SH-SY5Y (cell line): Measurements from ENCODE around the gene EPB41L4B.

Experiments
- GATA2 ChIP-seq: IDR thresholded peaks from 2 replicates; pipeline ENCODE4 v1.6.1; 2011; ENCODE audit warnings: mild to moderate bottlenecking, low read depth, low read length
- GATA3 ChIP-seq: IDR thresholded peaks from 2 replicates; pipeline ENCODE4 v1.6.1; 2011; ENCODE audit warnings: low read depth, mild to moderate bottlenecking, low read length, moderate library complexity

Gene EPB41L4B

GRCh38 chr9:109255394-109255793 lies 65.5 kb downstream of the EPB41L4B start:
- TF ChIP-seq GATA3 (no peak), GATA2 (no peak)

DNA sequence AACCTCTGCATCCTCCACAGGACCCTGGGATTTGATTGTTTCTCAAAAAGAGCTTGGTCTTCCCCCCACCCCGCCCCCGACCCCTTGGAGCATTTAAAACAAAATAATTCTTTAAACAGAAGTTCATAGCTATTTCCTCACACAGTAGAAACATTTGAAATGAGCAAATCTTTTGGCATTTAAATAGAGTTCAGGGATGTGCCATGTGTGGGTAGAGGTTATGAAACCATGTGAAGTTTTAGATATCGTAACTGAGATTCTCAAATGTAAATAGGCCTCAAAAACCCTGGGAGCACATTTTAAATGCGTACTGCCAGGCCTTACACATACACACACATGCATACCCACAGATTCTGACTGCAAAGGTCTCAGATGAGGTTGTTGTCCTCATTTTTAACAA lies 66.5 kb downstream of the EPB41L4B start:
- no peak for TF ChIP-seq GATA2
- no peak for TF ChIP-seq GATA3

DNA sequence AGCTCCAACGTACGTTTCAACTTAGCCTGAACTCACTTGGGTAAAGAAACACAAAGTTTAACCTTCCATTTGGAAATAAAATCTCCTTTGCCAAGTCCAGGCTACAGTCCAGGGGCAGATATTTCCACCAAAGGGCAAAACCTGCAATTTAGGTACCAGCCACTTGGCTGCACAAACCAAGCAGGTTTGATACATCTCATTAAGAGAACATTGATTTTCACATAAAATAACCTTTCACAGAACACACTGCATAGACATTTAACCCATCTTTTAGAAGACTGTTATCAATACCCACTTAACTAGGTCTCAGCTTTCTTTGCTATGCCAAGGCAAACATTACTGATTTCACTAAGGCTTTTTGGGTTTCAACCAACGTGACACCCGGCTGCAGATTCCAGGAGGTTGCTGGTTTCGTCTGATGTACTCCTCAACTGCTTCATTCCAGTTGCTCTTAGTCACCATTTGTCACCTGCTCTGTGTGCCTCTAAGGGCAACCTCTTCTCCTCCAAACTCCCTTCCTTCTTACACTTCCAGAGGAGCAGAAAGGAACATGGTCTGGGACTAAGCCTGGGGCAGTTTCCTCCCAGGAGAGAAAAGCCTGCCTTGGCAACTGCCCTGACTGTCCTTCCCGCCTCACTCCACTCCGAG lies 67.1 kb downstream of the EPB41L4B start:
- TF ChIP-seq GATA3, result no peak
- TF ChIP-seq GATA2, result no peak

- TF ChIP-seq GATA2 (no peak), GATA3 (no peak)
Observed at GRCh38 chr9:109253241-109253636, 67.6 kb downstream of the EPB41L4B start.

GRCh38 chr9:109252291-109252690 lies 68.6 kb downstream of the EPB41L4B start:
- no peak for TF ChIP-seq GATA3
- TF ChIP-seq GATA2, result no peak

DNA sequence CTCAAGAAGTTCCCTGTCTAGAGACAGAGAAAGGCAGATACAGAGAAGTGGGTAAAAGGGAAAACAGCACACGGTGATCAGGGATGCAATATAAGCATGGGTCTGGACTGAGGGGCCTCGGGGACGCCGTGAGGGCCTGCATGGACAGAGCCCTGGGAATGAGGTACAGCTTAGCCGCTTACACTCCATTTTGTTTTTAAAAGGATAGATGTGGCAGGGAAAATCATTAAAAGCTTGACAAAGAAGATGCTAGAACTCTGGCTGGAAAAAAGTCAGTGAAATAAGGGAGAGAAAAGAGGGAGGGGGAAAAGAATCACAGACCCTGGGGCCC lies 69.1 kb downstream of the EPB41L4B start:
- TF ChIP-seq GATA3, result no peak

- no peak for TF ChIP-seq GATA3
- TF ChIP-seq GATA2, result no peak
Observed at GRCh38 chr9:109251080-109251775, 69.6 kb downstream of the EPB41L4B start.

GRCh38 chr9:109250771-109251079 lies 70.1 kb downstream of the EPB41L4B start:
- TF ChIP-seq GATA2 (no peak), GATA3 (no peak)

DNA sequence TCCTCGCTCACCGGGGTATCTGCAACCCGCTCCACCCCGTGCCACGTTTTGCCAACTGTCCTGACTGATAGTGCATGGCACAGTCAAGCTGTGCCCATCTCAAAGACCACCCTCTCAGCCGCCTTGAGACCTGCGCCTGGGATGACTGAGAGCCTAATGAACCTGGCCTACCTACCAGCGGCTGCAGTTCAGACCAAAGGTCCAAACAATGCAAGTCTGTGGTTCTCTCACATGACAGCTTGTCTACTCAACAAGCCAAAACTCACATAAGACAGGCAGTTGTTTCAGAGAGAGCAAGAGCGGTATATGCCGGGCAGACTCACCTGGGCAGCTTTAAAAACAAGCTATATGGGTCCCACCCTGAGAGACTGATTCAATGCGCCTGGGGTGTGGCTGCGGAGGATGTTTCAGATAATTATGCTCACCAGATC lies 70.5 kb downstream of the EPB41L4B start:
- no peak for TF ChIP-seq GATA3
- no peak for TF ChIP-seq GATA2

GRCh38 chr9:109249615-109250014 lies 71.2 kb downstream of the EPB41L4B start:
- no peak for TF ChIP-seq GATA2
- TF ChIP-seq GATA3, result no peak

GRCh38 chr9:109248133-109248581 lies 72.7 kb downstream of the EPB41L4B start:
- TF ChIP-seq GATA3 (no peak), GATA2 (no peak)

DNA sequence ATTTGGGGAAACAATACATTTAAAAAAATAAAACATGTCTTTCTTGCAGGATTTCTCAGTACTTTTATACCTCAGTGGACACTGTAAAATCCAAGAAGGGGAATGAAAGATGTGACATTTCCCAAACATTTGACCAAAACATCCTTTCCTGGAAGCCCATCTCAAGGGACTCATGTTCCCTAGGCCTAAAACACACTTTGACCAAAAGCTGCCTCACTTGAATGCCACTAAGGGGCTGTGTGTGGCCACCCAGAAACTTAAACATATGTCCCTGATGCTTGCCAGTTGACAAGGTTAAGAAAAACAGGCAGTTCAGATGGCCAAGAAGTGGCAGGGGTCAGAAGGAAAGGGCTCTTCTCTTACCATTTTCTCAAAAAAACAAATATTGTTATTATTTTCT lies 73.6 kb downstream of the EPB41L4B start:
- no peak for TF ChIP-seq GATA3
- no peak for TF ChIP-seq GATA2

DNA sequence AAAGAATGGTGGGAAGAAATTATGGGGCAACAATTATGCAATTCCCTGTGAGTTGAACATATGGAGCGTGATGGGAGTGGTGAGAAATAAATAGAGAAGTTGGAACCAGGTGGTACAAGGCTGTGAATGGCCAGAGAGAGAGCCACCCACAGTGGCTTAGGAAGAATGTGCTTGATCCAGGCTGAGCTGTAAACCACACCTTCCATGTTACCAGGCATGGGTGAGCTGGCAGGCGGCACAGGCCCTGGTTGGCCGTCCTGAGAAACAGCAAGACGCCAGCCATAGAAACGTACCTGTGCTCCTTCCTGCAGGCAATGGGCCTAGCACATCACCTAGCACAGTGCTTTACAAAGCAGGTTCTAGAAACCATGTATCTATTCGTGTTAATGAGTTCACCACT lies 74.3 kb downstream of the EPB41L4B start:
- TF ChIP-seq GATA3 (no peak), GATA2 (no peak)

GRCh38 chr9:109245310-109245897 lies 75.5 kb downstream of the EPB41L4B start:
- TF ChIP-seq GATA3 (no peak), GATA2 (no peak)

DNA sequence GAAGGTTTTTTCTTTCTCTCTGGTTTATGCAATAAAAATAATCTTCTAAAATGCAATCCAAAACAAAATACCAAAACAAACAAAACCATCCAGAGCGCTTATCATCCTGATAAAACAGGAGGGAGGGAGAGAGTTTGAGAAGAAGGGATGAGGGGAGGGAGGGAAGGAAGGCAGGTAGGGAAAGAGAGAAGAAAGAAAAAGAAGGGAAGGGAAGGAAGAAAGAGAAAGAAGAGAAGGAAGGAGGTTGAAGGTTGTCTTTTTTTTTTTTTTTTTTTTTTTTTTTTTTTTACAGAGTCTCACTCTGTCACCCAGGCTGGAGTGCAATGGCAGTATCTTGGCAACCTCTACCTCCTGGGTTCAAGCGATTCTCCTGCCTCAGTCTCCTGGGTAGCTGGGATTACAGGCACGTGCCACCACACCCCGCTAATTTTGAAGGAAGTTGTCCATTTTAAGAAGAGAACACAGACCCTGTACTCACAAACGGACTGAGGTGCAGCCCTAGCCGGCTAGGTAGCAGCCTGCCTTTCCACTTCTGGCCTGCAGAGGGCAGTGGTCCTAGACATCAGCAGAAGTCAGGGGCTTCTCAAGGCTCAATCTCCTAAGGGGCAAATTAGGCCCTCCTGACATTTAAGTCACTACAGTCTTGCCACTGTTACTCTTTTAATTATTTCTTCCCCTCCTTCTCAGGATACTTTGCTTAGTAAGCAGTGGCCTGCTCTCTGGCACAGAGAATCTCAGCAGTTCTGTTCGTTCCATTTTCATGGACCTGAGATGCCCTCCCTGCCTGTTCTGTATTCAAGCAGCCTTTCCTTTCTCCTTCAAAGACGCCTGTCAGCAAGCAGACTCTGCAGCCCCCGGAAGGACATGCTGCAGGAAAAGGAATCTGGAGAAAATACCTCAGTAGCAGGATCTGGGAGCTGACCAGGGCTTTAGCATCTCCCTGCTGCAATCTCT lies 76.4 kb downstream of the EPB41L4B start:
- no peak for TF ChIP-seq GATA2
- TF ChIP-seq GATA3, result no peak

GRCh38 chr9:109242741-109243140 lies 78.1 kb downstream of the EPB41L4B start:
- no peak for TF ChIP-seq GATA3
- no peak for TF ChIP-seq GATA2

DNA sequence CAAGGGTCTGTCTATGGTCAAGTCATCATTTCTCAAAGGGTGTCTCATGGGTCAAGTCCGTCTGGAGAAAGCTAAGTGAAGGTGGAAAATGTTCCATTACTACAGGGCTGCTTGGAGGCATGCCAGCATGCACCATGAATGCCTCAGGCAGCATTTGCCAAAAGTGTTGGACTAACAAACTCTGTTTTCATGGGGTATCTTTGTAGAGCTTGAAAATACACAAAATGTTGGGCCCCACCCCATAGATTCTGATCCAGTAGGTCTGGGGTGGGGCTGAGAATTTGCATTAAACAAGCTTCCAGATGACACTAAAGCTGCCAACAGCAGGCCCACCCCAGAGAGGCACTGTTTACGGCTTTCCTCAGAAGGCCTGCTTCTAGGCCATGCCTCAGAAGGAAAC lies 78.8 kb downstream of the EPB41L4B start:
- TF ChIP-seq GATA2 (no peak), GATA3 (no peak)
